Posterior cingulate gyrus (tissue), 11 donors: ENCODE measurements around the gene PRR14.
A peak's percentile ranks its signal among the peaks of the same experiment; 100 is the strongest.

Source experiments
- DNase-seq, 10 donors: peaks; one replicate each; pipeline versions ENCODE4 v3.0.0 to v3.0.0-alpha.2; 2020 to 2021; ENCODE audit warnings: mixed read lengths in 3 of 10
- intact Hi-C: fragments of 100-400 bp; cut with DNase I; formaldehyde crosslinking; loops from one replicate; pipeline ENCODE4 v1.15.1; 2023

The PRR14 gene

GRCh38 chr16:30657866-30658730 is 7.3 kb downstream of the PRR14 start, which contains the start of gene FBRS:
TSS of gene FBRS (plus strand) at chr16:30658431. CDS start at chr16:30659519, 1,088 bp downstream.
- peak; percentile 99 to 100 (median 100) for DNase-seq
- intact Hi-C loops, result loop anchor here (1.0 to 5.0 kb wide), 3 partner anchors 8 to 131 kb away; partner anchors contain the start of genes PRR14 and ZNF768

DNA sequence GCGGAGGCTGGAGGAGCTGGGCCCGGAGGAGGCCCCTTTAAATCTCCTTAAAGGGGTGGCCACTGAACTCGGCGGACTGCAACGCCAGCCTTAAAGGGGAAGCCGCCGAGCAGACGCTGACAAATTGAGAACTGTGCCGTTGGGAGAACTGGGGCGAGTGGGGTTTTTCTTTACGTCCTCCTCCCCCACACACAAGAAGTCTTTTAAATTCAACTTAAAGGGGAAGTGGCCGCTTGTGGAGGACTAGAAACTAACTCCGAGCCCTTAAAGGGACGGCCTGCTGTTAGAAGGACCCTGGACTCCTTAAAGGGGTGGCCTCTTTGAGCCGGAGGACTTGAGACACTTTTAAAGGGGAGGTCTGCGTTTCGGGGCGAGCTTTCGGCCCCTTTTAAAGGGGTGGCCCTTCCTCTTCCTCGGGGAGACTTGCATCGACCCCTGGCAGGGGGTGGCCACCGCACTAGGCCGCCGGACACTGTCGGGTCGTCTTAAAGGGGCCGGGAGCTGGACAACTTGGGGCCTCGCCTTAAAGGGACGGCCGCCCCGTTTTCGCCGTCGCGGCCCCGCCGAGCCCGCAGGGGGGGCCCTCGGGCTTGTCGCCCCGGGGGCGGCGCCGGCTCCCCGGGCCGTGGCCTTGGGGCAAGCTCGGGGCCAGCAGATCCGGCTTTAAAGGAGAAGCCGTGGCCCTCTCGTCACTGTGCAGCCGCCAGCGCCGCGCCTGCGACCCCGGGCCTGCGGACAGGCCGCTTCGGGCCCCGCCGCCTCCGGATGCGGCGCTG is 8.2 kb downstream of the PRR14 start:
- intact Hi-C loops, result loop anchor here (1.0 to 5.0 kb wide), 3 partner anchors 9 to 132 kb away; partner anchors contain the start of genes PRR14 and ZNF768
- DNase-seq, result peak; percentile 71 to 99 (median 78)

- DNase-seq, result peak in 3 of 10 donors; percentile 8 to 87 (median 68)
- intact Hi-C loops, result loop anchor here (5.0 kb wide), 1 partner anchor 132 kb away; the partner anchor contains the start of gene ZNF768
These were observed 9.0 kb downstream of the PRR14 start for GRCh38 chr16:30659507-30660423.

DNA sequence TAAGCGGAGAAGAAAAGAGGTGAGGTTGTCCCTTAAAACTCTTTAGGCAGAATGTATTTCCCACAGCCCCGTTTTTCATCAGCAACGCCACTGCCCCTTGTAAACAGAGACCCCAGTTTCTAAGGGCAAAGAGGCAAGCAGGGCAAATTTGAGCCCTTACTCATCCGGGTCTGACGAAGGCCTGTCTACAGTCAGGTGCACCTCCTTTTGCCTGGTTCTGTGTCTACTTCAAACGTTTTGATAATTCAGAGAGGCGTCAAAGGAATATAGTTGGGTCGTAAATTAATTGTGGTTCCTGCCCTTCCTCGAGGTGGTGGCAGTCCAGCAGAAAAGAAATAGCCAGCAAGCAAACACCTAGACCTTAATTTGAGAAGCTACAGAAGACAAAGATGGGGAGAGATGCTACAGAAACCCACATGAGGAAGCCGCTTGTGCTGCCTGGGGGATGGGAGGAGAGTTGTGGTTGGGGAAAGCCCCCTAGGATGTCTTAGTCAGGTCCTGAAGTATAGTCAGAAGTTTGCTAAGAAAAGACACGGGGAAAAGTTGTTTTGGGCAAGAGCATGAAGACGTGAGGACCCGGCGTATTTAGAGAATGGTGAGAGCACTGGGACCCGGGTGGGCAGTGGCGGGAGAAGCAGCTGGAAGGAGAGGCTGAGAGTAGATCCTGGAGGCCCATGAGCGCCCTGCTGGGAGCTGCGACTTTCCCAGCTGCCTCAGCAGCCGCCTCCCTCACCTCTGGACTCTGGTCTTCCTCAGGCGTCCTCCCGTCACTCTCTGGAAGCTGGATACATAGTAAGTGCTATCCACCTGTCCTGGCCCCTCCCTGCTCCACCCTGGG is 9.9 kb downstream of the PRR14 start:
- peak in 1 of 10 donors; percentile 24 for DNase-seq
- intact Hi-C loops, result no loop called here

GRCh38 chr16:30662449-30662848 is 11.7 kb downstream of the PRR14 start:
- peak in 1 of 10 donors; percentile 60 for DNase-seq
- intact Hi-C loops, result no loop called here

- DNase-seq, result no peak
- intact Hi-C loops, result no loop called here
These were observed 12.3 kb downstream of the PRR14 start for GRCh38 chr16:30663038-30663437.

GRCh38 chr16:30663820-30664219 is 13.1 kb downstream of the PRR14 start:
- peak in 1 of 10 donors; percentile 68 for DNase-seq
- intact Hi-C loops, result no loop called here

DNA sequence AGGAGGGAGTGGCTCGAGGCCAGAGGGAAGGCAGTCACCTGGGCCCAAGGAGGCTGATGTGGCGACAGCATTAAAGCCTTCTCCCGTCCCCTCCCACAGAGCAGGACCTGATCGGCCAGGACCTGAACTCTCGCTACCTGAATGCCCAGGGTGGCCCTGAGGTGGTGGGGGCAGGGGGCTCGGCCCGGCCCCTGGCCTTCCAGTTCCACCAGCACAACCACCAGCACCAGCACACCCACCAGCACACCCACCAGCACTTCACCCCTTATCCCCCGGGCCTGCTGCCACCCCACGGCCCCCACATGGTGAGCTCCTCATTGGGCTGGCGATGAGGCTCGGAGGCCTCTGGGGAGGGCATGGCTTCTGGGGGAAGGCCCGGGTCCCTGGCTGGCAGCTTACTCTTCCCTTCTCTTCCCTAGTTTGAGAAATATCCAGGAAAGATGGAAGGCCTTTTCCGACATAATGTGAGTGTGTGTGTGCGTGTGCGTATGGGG is 13.9 kb downstream of the PRR14 start:
- DNase-seq, result no peak
- intact Hi-C loops, result no loop called here

- intact Hi-C loops, result no loop called here
- peak in 1 of 10 donors; percentile 64 for DNase-seq
These were observed 14.5 kb downstream of the PRR14 start for GRCh38 chr16:30665155-30665829.

DNA sequence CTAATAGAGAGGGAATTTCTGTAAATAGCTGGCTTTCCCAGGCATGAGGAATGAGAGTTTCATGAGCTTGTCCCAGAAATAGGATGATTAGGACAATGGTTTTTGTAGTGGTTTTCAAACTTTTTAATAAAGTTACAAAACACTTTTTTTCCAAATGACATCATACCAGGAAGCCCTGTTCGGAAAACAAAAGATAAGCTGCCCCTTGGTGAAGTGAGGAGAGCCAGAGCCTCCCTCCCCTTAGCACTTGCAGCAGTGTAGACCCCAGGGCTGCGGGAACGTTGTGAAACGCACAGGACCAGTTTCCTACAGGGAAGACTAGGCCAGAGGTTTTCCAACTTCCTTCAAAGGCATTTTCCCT is 15.1 kb downstream of the PRR14 start:
- DNase-seq, result no peak
- intact Hi-C loops, result no loop called here

GRCh38 chr16:30666681-30667080 is 15.9 kb downstream of the PRR14 start:
- DNase-seq, result no peak
- intact Hi-C loops, result no loop called here

DNA sequence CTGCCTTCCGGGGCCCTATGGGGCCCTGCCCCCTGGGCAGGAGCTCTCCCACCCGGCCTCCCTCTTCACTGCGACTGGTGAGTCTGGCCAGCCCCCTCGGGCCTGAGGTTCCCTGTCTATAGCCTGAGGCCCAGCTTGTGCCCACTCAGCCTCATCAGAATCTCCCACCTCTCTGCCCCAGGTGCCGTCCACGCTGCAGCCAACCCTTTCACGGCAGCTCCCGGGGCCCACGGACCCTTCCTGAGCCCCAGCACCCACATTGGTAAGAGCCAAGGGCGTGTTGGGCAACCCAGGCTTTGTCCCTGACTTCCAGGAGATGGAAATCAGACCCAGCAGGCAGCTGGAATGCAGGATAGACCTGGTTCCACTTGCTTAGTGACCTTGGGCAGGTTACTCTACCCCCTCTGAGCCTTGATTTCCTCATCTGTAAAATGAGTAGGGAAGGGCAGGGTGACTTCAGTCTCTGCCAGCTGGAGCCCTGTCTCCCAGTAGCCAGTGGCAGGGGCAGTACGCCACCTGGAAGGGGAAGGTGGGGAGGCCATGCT is 16.7 kb downstream of the PRR14 start:
- intact Hi-C loops, result no loop called here
- DNase-seq, result no peak

- DNase-seq, result no peak
- intact Hi-C loops, result no loop called here
These were observed 17.6 kb downstream of the PRR14 start for GRCh38 chr16:30668393-30668792.

- DNase-seq, result no peak
- intact Hi-C loops, result no loop called here
These were observed 18.5 kb downstream of the PRR14 start for GRCh38 chr16:30669026-30669902.

- DNase-seq, result no peak
- intact Hi-C loops, result no loop called here
These were observed 19.4 kb downstream of the PRR14 start for GRCh38 chr16:30669903-30670824.

DNA sequence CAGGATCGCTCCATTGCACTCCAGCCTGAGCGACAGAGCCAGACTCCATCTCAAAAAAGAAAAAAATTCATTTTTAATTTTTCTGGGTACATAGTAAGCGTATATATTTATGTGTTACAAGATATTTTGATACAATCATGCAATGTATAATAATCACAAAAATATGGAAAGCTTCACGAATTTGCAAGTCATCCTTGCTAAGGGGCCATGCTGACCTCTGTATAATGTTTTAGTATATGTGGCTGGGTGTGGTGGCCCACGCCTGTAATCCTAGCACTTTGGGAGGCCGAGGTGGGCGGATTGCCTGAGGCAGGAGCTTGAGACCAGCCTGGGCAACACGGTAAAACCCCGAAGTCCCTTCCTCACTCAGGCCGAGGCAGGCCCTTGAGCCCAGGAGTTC is 24.4 kb downstream of the PRR14 start:
- intact Hi-C loops, result no loop called here
- DNase-seq, result peak in 1 of 10 donors; percentile 17
